AG04450 (cell line): ENCODE data around the gene SEC16A. TPM values are rescaled to one million over a fixed set of nuclear protein-coding genes. Genes with fewer than 3 reads are reported as not detected.

Source experiments
- CTCF ChIA-PET: fragments of 300-600, 350-600 bp; formaldehyde crosslinking; extraction: SDS; loops from one replicate; lab custom pipeline; 2022; ENCODE audit warnings: antibody characterized with exemption, inconsistent platforms; lab: Charles Lee
- POLR2A ChIA-PET: fragments of 350-600 bp; formaldehyde crosslinking; extraction: SDS; loops from one replicate; lab custom pipeline; 2021; ENCODE audit warnings: antibody characterized with exemption, inconsistent platforms; lab: Yijun Ruan, JAX
- DNase-seq: peaks from one replicate; pipeline ENCODE4 v3.0.0-alpha.2; 2011; ENCODE audit warnings: low read depth, low spot score
- H3K27ac ChIP-seq: one replicate; pipeline ENCODE4 v1.5.1; 2012; ENCODE audit warnings: low read depth, low read length, control low read depth
- H3K27me3 ChIP-seq: one replicate; pipeline ENCODE4 v1.6.0; 2012; ENCODE audit warnings: low read length; ENCODE audit not compliant: control insufficient read depth, insufficient read depth
- H3K4me3 ChIP-seq: 2 replicates; pipeline ENCODE4 v1.5.1; 2011; ENCODE audit warnings: mild to moderate bottlenecking, low read depth, low read length, control low read depth
- H3K9me3 ChIP-seq: 2 replicates; pipeline ENCODE4 v1.5.1; 2012; ENCODE audit warnings: low read length; ENCODE audit not compliant: control insufficient read depth, insufficient read depth
- polyA plus RNA-seq: library from polyadenylated mRNA; depleted of rRNA; stranded (reverse); fragments of >200 nt; gene quantifications from 2 replicates; pipeline ENCODE4 v1.2.3, GENCODE V29; 2011
- TF ChIP-seq, protein P1 (sequence below): IDR thresholded peaks from 2 replicates; pipeline ENCODE4 v1.5.1; 2011; ENCODE audit warnings: low read depth, low read length, control low read depth, inconsistent platforms

The SEC16A gene
- polyA plus RNA-seq, 1 experiment = 23.2 TPM

GRCh38 chr9:136470356-136470755, 12.5 kb downstream of the SEC16A start:
- ChIA-PET CTCF (no interaction called here), POLR2A (interaction anchor here (0.7 kb wide), 1 partner anchor 231 kb away, joined by 4 read pairs; no protein-coding TSS in a partner anchor)
- DNase-seq = no peak
- no peak overlapping the region for H3K4me3 ChIP-seq
- TF ChIP-seq, protein P1, sequence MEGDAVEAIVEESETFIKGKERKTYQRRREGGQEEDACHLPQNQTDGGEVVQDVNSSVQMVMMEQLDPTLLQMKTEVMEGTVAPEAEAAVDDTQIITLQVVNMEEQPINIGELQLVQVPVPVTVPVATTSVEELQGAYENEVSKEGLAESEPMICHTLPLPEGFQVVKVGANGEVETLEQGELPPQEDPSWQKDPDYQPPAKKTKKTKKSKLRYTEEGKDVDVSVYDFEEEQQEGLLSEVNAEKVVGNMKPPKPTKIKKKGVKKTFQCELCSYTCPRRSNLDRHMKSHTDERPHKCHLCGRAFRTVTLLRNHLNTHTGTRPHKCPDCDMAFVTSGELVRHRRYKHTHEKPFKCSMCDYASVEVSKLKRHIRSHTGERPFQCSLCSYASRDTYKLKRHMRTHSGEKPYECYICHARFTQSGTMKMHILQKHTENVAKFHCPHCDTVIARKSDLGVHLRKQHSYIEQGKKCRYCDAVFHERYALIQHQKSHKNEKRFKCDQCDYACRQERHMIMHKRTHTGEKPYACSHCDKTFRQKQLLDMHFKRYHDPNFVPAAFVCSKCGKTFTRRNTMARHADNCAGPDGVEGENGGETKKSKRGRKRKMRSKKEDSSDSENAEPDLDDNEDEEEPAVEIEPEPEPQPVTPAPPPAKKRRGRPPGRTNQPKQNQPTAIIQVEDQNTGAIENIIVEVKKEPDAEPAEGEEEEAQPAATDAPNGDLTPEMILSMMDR = no peak
- no peaks in the 10 kb centered on the region for H3K9me3 ChIP-seq
- no peaks in the 10 kb centered on the region for H3K27me3 ChIP-seq
- H3K27ac ChIP-seq = no peak overlapping the region

DNA sequence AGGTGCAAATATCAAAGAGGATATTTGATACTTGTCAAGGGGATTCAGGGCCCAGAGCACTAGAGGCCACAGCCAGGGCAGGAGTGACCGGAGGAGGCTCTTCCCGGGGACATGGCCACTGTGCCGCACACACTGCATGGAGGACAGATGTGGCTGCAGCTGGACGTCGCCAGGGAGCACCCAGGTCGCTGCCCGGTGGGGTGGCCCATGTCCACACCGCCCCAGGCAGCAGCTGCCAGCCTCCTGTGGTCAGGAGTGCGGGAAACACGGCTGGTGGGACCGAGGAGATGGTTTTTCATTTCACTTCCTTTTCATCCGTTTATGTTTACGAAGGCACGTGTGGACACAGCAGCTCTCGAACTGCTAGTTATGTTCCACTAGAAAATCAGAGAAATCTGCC, 15.1 kb downstream of the SEC16A start:
- DNase-seq = no peak

DNA sequence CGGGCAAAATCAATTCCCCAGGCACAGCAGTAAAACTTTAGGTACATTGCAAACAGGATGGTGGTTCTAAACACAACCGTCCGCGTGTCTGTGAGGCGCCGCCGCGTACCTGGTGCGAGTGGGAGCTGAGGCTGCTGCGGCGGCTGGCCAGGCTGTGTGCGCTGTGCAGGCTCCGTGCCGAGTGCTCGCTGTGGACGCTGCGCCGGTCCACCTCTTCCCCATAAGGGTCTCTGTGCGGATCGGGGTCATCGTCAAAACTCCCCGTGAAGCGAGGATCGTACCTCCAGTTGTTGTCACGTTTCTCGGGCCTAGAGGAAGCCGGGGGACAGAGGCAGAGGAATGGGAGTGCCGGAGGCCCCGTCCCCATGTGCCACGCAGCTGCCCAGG, 16.7 kb downstream of the SEC16A start:
- H3K9me3 ChIP-seq = no peaks in the 10 kb centered on the region
- H3K27me3 ChIP-seq = no peaks in the 10 kb centered on the region
- POLR2A ChIA-PET = no interaction called here
- TF ChIP-seq, protein P1 = no peak
- no peak overlapping the region for H3K27ac ChIP-seq
- H3K4me3 ChIP-seq = no peak overlapping the region
- CTCF ChIA-PET = no interaction called here
- no peak for DNase-seq

More for the DNA sequence above, 15.1 kb downstream of the SEC16A start:
- POLR2A ChIA-PET = no interaction called here
- Histone ChIP-seq H3K4me3 (no peak overlapping the region), H3K27ac (no peak overlapping the region), H3K9me3 (no peaks in the 10 kb centered on the region), H3K27me3 (no peaks in the 10 kb centered on the region)
- CTCF ChIA-PET = no interaction called here
- TF ChIP-seq, protein P1 = no peak

DNA sequence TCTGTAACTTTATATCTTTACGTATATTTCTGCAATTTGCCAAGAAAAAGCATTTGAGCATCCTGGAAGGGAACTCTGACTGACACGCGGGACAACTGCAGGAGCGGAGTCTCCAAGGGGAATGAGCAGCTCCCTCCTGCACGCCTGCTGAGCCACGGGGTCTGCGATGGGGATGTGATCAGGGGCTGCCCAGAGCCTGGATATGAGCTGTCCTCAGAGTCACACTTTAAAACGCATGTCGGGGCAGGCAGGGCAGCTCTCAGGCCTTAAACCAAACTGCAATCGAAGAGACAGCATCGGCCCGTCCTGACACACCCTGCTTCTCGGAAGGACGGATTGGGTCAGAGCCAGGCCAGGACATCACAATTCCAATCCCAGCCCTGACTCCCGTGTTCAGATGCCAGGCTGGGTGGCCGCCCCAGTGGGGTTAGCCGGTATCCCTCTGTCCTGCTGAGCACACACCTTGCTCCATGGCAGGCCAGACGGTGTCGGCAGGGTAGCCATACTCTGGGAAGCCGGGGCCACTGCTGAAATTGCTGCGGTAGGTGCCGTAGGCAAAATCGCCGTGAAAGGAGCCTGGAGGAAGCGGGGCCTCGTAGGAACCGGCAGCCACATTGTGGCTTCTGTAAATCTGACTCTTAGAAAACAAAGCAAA, 17.2 kb downstream of the SEC16A start:
- CTCF ChIA-PET = no interaction called here
- no peak for DNase-seq

GRCh38 chr9:136464241-136464640, 18.6 kb downstream of the SEC16A start:
- Histone ChIP-seq H3K4me3 (no peak overlapping the region), H3K27ac (no peak overlapping the region), H3K9me3 (no peaks in the 10 kb centered on the region), H3K27me3 (no peaks in the 10 kb centered on the region)
- ChIA-PET CTCF (no interaction called here), POLR2A (no interaction called here)
- TF ChIP-seq, protein P1 = no peak
- no peak for DNase-seq

More for the DNA sequence above, 17.2 kb downstream of the SEC16A start:
- Histone ChIP-seq H3K27ac (no peak overlapping the region), H3K4me3 (no peak overlapping the region), H3K9me3 (no peaks in the 10 kb centered on the region), H3K27me3 (no peaks in the 10 kb centered on the region)
- POLR2A ChIA-PET = no interaction called here
- TF ChIP-seq, protein P1 = no peak
